HepG2 (cell line): ENCODE data around the gene SIVA1. TPM values are rescaled to one million over a fixed set of nuclear protein-coding genes. Genes with fewer than 3 reads are reported as not detected.

ENCODE experiments used
- ELF1 ChIP-seq: sonication (generic); formaldehyde crosslinking; IDR thresholded peaks from 2 replicates; pipeline ENCODE4 v1.4.0; 2020; ENCODE audit warnings: missing genetic modification reagents
- ELF4 ChIP-seq: sonication (generic); formaldehyde crosslinking; IDR thresholded peaks from 2 replicates; pipeline ENCODE4 v1.5.0; 2020; ENCODE audit warnings: missing genetic modification reagents, mild to moderate bottlenecking, moderate library complexity, borderline replicate concordance
- GABPB1 ChIP-seq: IDR thresholded peaks from 2 replicates; pipeline ENCODE4 v1.6.1; 2016; ENCODE audit warnings: mild to moderate bottlenecking, missing genetic modification reagents, moderate library complexity, missing compliant biosample characterization
- HNF4G ChIP-seq, 2 experiments: sonication (generic) in 1 of 2; formaldehyde crosslinking in 1 of 2; IDR thresholded peaks; 2 replicates each; pipeline versions ENCODE4 v1.4.0 to v1.6.1; 2011 to 2020; ENCODE audit warnings: borderline replicate concordance in 2 of 2, low read depth in 2 of 2, mild to moderate bottlenecking in 2 of 2, low read length in 1 of 2, missing genetic modification reagents in 1 of 2, moderate library complexity in 1 of 2
- HNRNPUL1 ChIP-seq: fragments of 200-400 bp; formaldehyde crosslinking; IDR thresholded peaks from 2 replicates; pipeline ENCODE4 v1.6.1; 2017; ENCODE audit warnings: low read depth, mild to moderate bottlenecking, low read length, moderate library complexity
- IRX3 ChIP-seq: sonication (generic); formaldehyde crosslinking; IDR thresholded peaks from 2 replicates; pipeline ENCODE4 v1.8.1; 2023; ENCODE audit warnings: mild to moderate bottlenecking, low read depth, missing genetic modification reagents, borderline replicate concordance
- MBD4 ChIP-seq: IDR thresholded peaks from 2 replicates; pipeline ENCODE4 v1.6.1; 2012; ENCODE audit warnings: low read length, inconsistent platforms, borderline replicate concordance
- SALL2 ChIP-seq: sonication (generic); formaldehyde crosslinking; IDR thresholded peaks from 2 replicates; pipeline ENCODE4 v1.8.1; 2023; ENCODE audit warnings: mild to moderate bottlenecking, missing genetic modification reagents, inconsistent platforms
- SATB2 ChIP-seq: sonication (generic); formaldehyde crosslinking; IDR thresholded peaks from 2 replicates; pipeline ENCODE4 v1.5.0; 2020; ENCODE audit warnings: missing genetic modification reagents
- SIX4 ChIP-seq: sonication (generic); formaldehyde crosslinking; IDR thresholded peaks from 2 replicates; pipeline ENCODE4 v1.4.0; 2020; ENCODE audit warnings: missing genetic modification reagents
- SP4 ChIP-seq: sonication (generic); formaldehyde crosslinking; IDR thresholded peaks from 2 replicates; pipeline ENCODE4 v1.8.1; 2023; ENCODE audit warnings: mild to moderate bottlenecking, missing genetic modification reagents
- THAP8 ChIP-seq: sonication (generic); formaldehyde crosslinking; IDR thresholded peaks from 2 replicates; pipeline ENCODE4 v1.5.1; 2020; ENCODE audit warnings: missing genetic modification reagents, mild to moderate bottlenecking, borderline replicate concordance
- ZBTB21 ChIP-seq: sonication (generic); formaldehyde crosslinking; IDR thresholded peaks from 2 replicates; pipeline ENCODE4 v1.4.0; 2020; ENCODE audit warnings: missing genetic modification reagents
- ZBTB26 ChIP-seq: IDR thresholded peaks from 2 replicates; pipeline ENCODE4 v1.6.1; 2016; ENCODE audit warnings: missing compliant biosample characterization, missing genetic modification reagents, borderline replicate concordance
- ZIK1 ChIP-seq: sonication (generic); formaldehyde crosslinking; IDR thresholded peaks from 2 replicates; pipeline ENCODE4 v1.5.0; 2020; ENCODE audit warnings: mild to moderate bottlenecking, low read depth, missing genetic modification reagents, borderline replicate concordance
- ZNF24 ChIP-seq: fragments of 450-650 bp; IDR thresholded peaks from 2 replicates; pipeline ENCODE4 v1.6.1; 2017; ENCODE audit warnings: antibody characterized with exemption, mild to moderate bottlenecking
- ZNF567 ChIP-seq: sonication (generic); formaldehyde crosslinking; IDR thresholded peaks from 2 replicates; pipeline ENCODE4 v1.8.1; 2023; ENCODE audit warnings: mild to moderate bottlenecking, missing genetic modification reagents, borderline replicate concordance
- ZNF652 ChIP-seq: IDR thresholded peaks from 2 replicates; pipeline ENCODE4 v1.6.1; 2016; ENCODE audit warnings: low read depth, borderline replicate concordance
- ZSCAN31 ChIP-seq: sonication (generic); formaldehyde crosslinking; IDR thresholded peaks from 2 replicates; pipeline ENCODE4 v1.5.0; 2020; ENCODE audit warnings: low read depth, mild to moderate bottlenecking, missing genetic modification reagents
- polyA plus RNA-seq, 8 experiments: library from polyadenylated mRNA; depleted of rRNA in 3 of 8; stranded (reverse) in 7 of 8; unstranded in 1 of 8; fragments of >200 nt; fragmentation: Illumina TruSeq in 4 of 8; extraction: Trizol in 4 of 8; gene quantifications; 2 replicates each; pipeline versions ENCODE4 v1.2.1 to v1.2.3, GENCODE V29; 2011 to 2016; ENCODE audit warnings: low read depth in 4 of 8, missing spikeins in 1 of 8, mixed read lengths in 1 of 8; ENCODE audit not compliant: insufficient read depth in 1 of 8
- total RNA-seq, 5 experiments: library from RNA; depleted of rRNA; stranded (reverse); fragments of >200 nt; fragmentation: Illumina TruSeq; extraction: Trizol; gene quantifications; 2 replicates each; pipeline ENCODE4 v1.2.3, GENCODE V29; 2016; ENCODE audit warnings: low read depth in 1 of 5
- TF ChIP-seq, protein P1 (sequence below): sonication (generic); formaldehyde crosslinking; IDR thresholded peaks from 2 replicates; pipeline ENCODE4 v1.4.0; 2020; ENCODE audit warnings: mild to moderate bottlenecking, missing genetic modification reagents, borderline replicate concordance
- TF ChIP-seq, protein P2 (sequence below): sonication (generic); formaldehyde crosslinking; IDR thresholded peaks from 2 replicates; pipeline ENCODE4 v1.4.0; 2020; ENCODE audit warnings: mild to moderate bottlenecking, missing genetic modification reagents
- TF ChIP-seq, protein P3 (sequence below): sonication (generic); formaldehyde crosslinking; IDR thresholded peaks from 2 replicates; pipeline ENCODE4 v1.5.0; 2020; ENCODE audit warnings: missing genetic modification reagents
- TF ChIP-seq, protein P4 (sequence below): sonication (generic); formaldehyde crosslinking; IDR thresholded peaks from 2 replicates; pipeline ENCODE4 v1.4.0; 2020; ENCODE audit warnings: missing genetic modification reagents

The SIVA1 gene
- total and polyA plus RNA-seq, 2 of the 13 experiments (the other 11 are each of a cell fraction or from before 2014, with no cell fraction given): 123 to 186 TPM

DNA sequence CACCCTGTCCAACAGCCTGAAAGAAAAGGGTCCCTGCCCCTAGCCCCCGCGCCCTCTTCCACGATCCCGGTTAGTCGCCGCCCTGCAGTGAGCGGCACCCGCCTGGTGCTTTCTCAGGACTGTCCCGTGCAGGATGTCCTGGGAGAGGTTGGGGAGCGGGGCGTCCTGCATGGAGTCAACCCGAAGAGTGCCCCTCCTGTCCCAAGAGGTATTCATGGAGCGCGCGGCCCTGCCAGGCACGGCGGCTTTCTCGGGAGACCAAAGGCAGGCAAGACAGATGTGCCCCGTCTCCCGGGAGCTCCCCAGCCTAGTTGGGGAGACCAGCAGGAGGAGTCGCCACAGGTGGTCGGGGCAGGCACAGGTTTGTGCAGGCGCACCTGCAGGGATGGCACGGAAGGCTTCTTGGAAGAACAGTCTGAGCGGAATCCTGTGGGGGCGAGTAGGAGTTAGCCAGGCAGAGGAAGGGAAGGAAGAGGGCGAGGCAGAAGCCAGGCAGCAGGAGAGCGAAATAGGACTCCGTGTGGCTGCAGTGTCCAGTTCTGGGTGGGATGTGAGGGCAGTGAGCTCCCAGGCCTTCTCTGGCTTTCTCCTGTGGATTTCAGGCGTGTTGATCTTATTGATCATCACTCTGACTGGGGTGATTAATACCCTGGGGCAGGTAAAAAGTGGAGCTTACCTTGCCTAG is 723 bp downstream of the SIVA1 start (continued):
- TF ChIP-seq SALL2 (CRISPR knock-in tag): 0 out of 2 replicates have a peak, but pooled peaks have one; percentile 7
- no peak for TF ChIP-seq HNRNPUL1
- TF ChIP-seq, protein P1, sequence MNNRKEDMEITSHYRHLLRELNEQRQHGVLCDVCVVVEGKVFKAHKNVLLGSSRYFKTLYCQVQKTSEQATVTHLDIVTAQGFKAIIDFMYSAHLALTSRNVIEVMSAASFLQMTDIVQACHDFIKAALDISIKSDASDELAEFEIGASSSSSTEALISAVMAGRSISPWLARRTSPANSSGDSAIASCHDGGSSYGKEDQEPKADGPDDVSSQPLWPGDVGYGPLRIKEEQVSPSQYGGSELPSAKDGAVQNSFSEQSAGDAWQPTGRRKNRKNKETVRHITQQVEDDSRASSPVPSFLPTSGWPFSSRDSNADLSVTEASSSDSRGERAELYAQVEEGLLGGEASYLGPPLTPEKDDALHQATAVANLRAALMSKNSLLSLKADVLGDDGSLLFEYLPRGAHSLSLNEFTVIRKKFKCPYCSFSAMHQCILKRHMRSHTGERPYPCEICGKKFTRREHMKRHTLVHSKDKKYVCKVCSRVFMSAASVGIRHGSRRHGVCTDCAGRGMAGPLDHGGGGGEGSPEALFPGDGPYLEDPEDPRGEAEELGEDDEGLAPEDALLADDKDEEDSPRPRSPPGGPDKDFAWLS (CRISPR knock-in tag): no peak
- TF ChIP-seq SP4 (CRISPR knock-in tag): no peak
- TF ChIP-seq THAP8 (CRISPR knock-in tag): peak; percentile 96; the same call in 1 of the 2 replicates
- TF ChIP-seq ZBTB21 (CRISPR knock-in tag): no peak
- TF ChIP-seq, protein P2, sequence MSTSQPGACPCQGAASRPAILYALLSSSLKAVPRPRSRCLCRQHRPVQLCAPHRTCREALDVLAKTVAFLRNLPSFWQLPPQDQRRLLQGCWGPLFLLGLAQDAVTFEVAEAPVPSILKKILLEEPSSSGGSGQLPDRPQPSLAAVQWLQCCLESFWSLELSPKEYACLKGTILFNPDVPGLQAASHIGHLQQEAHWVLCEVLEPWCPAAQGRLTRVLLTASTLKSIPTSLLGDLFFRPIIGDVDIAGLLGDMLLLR (CRISPR knock-in tag): no peak
- TF ChIP-seq ELF4 (CRISPR knock-in tag): no peak
- TF ChIP-seq MBD4: no peak
- no peak for TF ChIP-seq HNF4G (IDR thresholded peaks at IDR 0.05; ENCODE audit: borderline replicate concordance, low read depth, low read length)
- TF ChIP-seq HNF4G (CRISPR knock-in tag; IDR thresholded peaks at IDR 0.05; ENCODE audit: borderline replicate concordance, low read depth): no peak
- TF ChIP-seq IRX3 (CRISPR knock-in tag): no peak
- no peak for TF ChIP-seq ELF1 (CRISPR knock-in tag)
- no peak for TF ChIP-seq GABPB1 (CRISPR knock-in tag)
- TF ChIP-seq, protein P3, sequence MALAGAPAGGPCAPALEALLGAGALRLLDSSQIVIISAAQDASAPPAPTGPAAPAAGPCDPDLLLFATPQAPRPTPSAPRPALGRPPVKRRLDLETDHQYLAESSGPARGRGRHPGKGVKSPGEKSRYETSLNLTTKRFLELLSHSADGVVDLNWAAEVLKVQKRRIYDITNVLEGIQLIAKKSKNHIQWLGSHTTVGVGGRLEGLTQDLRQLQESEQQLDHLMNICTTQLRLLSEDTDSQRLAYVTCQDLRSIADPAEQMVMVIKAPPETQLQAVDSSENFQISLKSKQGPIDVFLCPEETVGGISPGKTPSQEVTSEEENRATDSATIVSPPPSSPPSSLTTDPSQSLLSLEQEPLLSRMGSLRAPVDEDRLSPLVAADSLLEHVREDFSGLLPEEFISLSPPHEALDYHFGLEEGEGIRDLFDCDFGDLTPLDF (CRISPR knock-in tag): no peak
- TF ChIP-seq ZNF24: no peak
- no peak for TF ChIP-seq SIX4 (CRISPR knock-in tag)
- TF ChIP-seq SATB2: no peak
- no peak for TF ChIP-seq ZSCAN31
- TF ChIP-seq ZNF652: no peak
- no peak for TF ChIP-seq ZBTB26 (CRISPR knock-in tag)
- TF ChIP-seq ZNF567: no peak
- 0 out of 2 replicates have a peak, but pooled peaks have one; percentile 16 for TF ChIP-seq ZIK1
- TF ChIP-seq, protein P4, sequence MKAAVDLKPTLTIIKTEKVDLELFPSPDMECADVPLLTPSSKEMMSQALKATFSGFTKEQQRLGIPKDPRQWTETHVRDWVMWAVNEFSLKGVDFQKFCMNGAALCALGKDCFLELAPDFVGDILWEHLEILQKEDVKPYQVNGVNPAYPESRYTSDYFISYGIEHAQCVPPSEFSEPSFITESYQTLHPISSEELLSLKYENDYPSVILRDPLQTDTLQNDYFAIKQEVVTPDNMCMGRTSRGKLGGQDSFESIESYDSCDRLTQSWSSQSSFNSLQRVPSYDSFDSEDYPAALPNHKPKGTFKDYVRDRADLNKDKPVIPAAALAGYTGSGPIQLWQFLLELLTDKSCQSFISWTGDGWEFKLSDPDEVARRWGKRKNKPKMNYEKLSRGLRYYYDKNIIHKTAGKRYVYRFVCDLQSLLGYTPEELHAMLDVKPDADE (CRISPR knock-in tag): peak; percentile 20; the same call in 1 of the 2 replicates
